ENCODE data around the gene ALG8. TPM values are rescaled to one million over a fixed set of nuclear protein-coding genes. Genes with fewer than 3 reads are reported as not detected.
A peak's percentile ranks its signal among the peaks of the same experiment; 100 is the strongest.

The ALG8 gene
- total RNA-seq, 1 donor from 2014 or later: 117 TPM

- Histone ChIP-seq H3K9ac (no peak overlapping the region), H4K20me1 (ENCODE audit: low read depth) (no peaks in the 10 kb centered on the region), H3K27me3 (no peaks in the 10 kb centered on the region), H3K4me2 (no peak overlapping the region), H3K4me1 (no peaks in the 10 kb centered on the region), H3K79me2 (ENCODE audit: low read depth) (no peaks in the 10 kb centered on the region), H3K36me3 (peaks cover 14% of the 10 kb centered on the region), H3K9me3 (ENCODE audit: low read depth) (no peaks in the 10 kb centered on the region), H3K4me3 (no peak overlapping the region), H3K27ac (no peak overlapping the region), H3F3A (ENCODE audit: low read depth) (peaks cover 4% of the 10 kb centered on the region), H2AFZ (replicated peaks) (no peak overlapping the region)
- DNase-seq (ENCODE audit: low spot score): no peak
- H3K4me1 Mint-ChIP-seq: peaks cover 4% of the 10 kb centered on the region
- no peak overlapping the region for H3K27ac Mint-ChIP-seq
- peaks cover 14% of the 10 kb centered on the region for H3K36me3 Mint-ChIP-seq
- H3K4me3 Mint-ChIP-seq: no peak overlapping the region
- H3K27me3 Mint-ChIP-seq (ENCODE audit: insufficient read depth, low read depth): no peaks in the 10 kb centered on the region
- TF ChIP-seq EZH2phosphoT487 (IDR thresholded peaks at IDR 0.05) (no peak), EZH2 (IDR thresholded peaks at IDR 0.05) (no peak), CTCF (IDR thresholded peaks at IDR 0.05) (no peak)
- no peaks in the 10 kb centered on the region for H3K9me3 Mint-ChIP-seq
These were observed 38.6 kb downstream of the ALG8 start for GRCh38 chr11:78100676-78101472.

- no peak for TF ChIP-seq EZH2phosphoT487 (IDR thresholded peaks at IDR 0.05)
- TF ChIP-seq EZH2 (IDR thresholded peaks at IDR 0.05): no peak
- TF ChIP-seq CTCF (IDR thresholded peaks at IDR 0.05): no peak
- Mint-ChIP-seq H3K36me3 (peaks cover 16% of the 10 kb centered on the region), H3K4me3 (no peak overlapping the region), H3K27ac (no peak overlapping the region), H3K4me1 (peaks cover 4% of the 10 kb centered on the region), H3K9me3 (no peaks in the 10 kb centered on the region), H3K27me3 (ENCODE audit: insufficient read depth, low read depth) (no peaks in the 10 kb centered on the region)
- H3K4me1 ChIP-seq: no peaks in the 10 kb centered on the region
- H3K79me2 ChIP-seq (ENCODE audit: low read depth): no peaks in the 10 kb centered on the region
- no peaks in the 10 kb centered on the region for H3K9me3 ChIP-seq (ENCODE audit: low read depth)
- DNase-seq (ENCODE audit: low spot score): no peak
- H3K4me2 ChIP-seq: no peak overlapping the region
- no peaks in the 10 kb centered on the region for H3K27me3 ChIP-seq
- peaks cover 4% of the 10 kb centered on the region for H3F3A ChIP-seq (ENCODE audit: low read depth)
- no peaks in the 10 kb centered on the region for H4K20me1 ChIP-seq (ENCODE audit: low read depth)
- H3K27ac ChIP-seq: no peak overlapping the region
- no peak overlapping the region for H2AFZ ChIP-seq (replicated peaks)
- no peak overlapping the region for H3K4me3 ChIP-seq
- H3K9ac ChIP-seq: no peak overlapping the region
- peaks cover 14% of the 10 kb centered on the region for H3K36me3 ChIP-seq
These were observed 39.2 kb downstream of the ALG8 start for GRCh38 chr11:78100261-78100660.

GRCh38 chr11:78099666-78100065, 39.8 kb downstream of the ALG8 start:
- no peak overlapping the region for H3K4me3 ChIP-seq
- H3K27me3 Mint-ChIP-seq (ENCODE audit: insufficient read depth, low read depth): no peaks in the 10 kb centered on the region
- H3K9me3 Mint-ChIP-seq: no peaks in the 10 kb centered on the region
- H3F3A ChIP-seq (ENCODE audit: low read depth): peaks cover 4% of the 10 kb centered on the region
- H3K9me3 ChIP-seq (ENCODE audit: low read depth): no peaks in the 10 kb centered on the region
- no peaks in the 10 kb centered on the region for H4K20me1 ChIP-seq (ENCODE audit: low read depth)
- TF ChIP-seq EZH2phosphoT487 (IDR thresholded peaks at IDR 0.05): no peak
- TF ChIP-seq CTCF (IDR thresholded peaks at IDR 0.05): no peak
- TF ChIP-seq EZH2 (IDR thresholded peaks at IDR 0.05): no peak
- no peak overlapping the region for H2AFZ ChIP-seq (replicated peaks)
- no peaks in the 10 kb centered on the region for H3K4me1 ChIP-seq
- H3K4me3 Mint-ChIP-seq: no peak overlapping the region
- no peak overlapping the region for H3K9ac ChIP-seq
- no peak overlapping the region for H3K4me2 ChIP-seq
- H3K27me3 ChIP-seq: no peaks in the 10 kb centered on the region
- H3K4me1 Mint-ChIP-seq: peaks cover 4% of the 10 kb centered on the region
- no peak for DNase-seq (ENCODE audit: low spot score)
- H3K27ac Mint-ChIP-seq: peak overlapping the region; percentile 7
- H3K79me2 ChIP-seq (ENCODE audit: low read depth): no peaks in the 10 kb centered on the region
- no peak overlapping the region for H3K27ac ChIP-seq
- peaks cover 16% of the 10 kb centered on the region for H3K36me3 Mint-ChIP-seq
- H3K36me3 ChIP-seq: peaks cover 14% of the 10 kb centered on the region
